Mesenteric fat pad (tissue), 1 donor: ENCODE measurements around the gene TNRC18. TPM values are rescaled to one million over a fixed set of nuclear protein-coding genes. Genes with fewer than 3 reads are reported as not detected.
"Not testable (repeated sequence)": the region's sequence is repeated elsewhere in the genome, so short reads cannot be mapped to it uniquely, and the experiment has no call there.

ENCODE experiments used
- DNase-seq: peaks from one replicate; pipeline ENCODE4 v3.0.0-alpha.2; 2020; ENCODE audit warnings: low spot score
- long read RNA-seq: library from polyadenylated mRNA; unstranded; transcript quantifications from one replicate; pipeline ENCODE4 v2.0.0, GENCODE V29; 2020
- total RNA-seq: library from RNA; stranded (reverse); fragmentation: NEBNext Ultra II Directional; extraction: Animal tissue kit (Norgen Biotek cat#: 25700); gene quantifications from one replicate; pipeline ENCODE4 v1.2.1, GENCODE V29; 2021
- donor health status: DM: yes; HTN: yes; CAD: no.

TNRC18 gene, protein sequence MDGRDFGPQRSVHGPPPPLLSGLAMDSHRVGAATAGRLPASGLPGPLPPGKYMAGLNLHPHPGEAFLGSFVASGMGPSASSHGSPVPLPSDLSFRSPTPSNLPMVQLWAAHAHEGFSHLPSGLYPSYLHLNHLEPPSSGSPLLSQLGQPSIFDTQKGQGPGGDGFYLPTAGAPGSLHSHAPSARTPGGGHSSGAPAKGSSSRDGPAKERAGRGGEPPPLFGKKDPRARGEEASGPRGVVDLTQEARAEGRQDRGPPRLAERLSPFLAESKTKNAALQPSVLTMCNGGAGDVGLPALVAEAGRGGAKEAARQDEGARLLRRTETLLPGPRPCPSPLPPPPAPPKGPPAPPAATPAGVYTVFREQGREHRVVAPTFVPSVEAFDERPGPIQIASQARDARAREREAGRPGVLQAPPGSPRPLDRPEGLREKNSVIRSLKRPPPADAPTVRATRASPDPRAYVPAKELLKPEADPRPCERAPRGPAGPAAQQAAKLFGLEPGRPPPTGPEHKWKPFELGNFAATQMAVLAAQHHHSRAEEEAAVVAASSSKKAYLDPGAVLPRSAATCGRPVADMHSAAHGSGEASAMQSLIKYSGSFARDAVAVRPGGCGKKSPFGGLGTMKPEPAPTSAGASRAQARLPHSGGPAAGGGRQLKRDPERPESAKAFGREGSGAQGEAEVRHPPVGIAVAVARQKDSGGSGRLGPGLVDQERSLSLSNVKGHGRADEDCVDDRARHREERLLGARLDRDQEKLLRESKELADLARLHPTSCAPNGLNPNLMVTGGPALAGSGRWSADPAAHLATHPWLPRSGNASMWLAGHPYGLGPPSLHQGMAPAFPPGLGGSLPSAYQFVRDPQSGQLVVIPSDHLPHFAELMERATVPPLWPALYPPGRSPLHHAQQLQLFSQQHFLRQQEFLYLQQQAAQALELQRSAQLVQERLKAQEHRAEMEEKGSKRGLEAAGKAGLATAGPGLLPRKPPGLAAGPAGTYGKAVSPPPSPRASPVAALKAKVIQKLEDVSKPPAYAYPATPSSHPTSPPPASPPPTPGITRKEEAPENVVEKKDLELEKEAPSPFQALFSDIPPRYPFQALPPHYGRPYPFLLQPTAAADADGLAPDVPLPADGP (N-terminal part only)
- total RNA-seq = 69.4 TPM
- long read RNA-seq, partial matches to known transcripts = 2 of 16 reads
- long read RNA-seq, other reads (novel, unspliced or antisense) = 14 of 16 reads

DNA sequence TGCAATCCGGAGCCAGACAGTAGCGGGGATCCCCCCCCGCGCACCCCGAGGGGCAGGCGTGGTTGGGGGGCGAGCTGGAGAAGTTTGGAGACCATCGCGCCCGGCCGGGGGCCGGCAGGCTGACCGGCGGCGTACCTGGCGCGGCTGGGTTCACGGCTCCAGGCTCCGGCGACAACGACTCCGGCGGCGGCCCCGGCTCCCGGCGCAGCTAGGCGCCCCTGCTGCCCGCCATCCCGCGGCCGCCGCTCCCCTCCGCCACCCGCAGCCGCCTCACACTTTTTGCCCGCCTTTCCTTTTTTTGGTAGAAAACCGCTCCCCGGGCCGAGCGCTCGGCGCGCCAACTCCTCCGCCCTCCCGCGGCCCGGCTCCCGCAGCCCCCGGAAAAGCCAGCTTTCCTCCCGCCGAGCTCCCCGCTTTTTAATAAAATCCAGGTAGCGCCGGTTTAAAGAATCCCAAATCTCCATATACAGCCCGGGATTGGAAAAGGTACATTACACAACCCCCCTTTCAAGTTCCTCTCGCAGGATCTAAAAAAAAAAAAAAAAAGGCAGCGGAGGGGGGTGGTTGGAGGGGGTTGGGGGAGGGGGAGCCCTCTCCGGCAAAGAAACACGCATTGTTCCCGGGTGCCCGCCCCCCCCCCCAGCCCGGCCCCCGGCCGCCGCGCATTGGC, at the start of gene TNRC18:
TNRC18 (minus strand) TSS at position 529 of the 670 bp plus-strand sequence. CDS start 2,588 bp downstream, outside the sequence.
- DNase-seq = no peak

GRCh38 chr7:5472432-5473315, 49.0 kb upstream of the TNRC18 start:
- DNase-seq = no peak

- not testable (repeated sequence) for DNase-seq
Observed at GRCh38 chr7:5471623-5472022, 48.0 kb upstream of the TNRC18 start.

GRCh38 chr7:5470816-5471215, 47.2 kb upstream of the TNRC18 start:
- DNase-seq = no peak

DNA sequence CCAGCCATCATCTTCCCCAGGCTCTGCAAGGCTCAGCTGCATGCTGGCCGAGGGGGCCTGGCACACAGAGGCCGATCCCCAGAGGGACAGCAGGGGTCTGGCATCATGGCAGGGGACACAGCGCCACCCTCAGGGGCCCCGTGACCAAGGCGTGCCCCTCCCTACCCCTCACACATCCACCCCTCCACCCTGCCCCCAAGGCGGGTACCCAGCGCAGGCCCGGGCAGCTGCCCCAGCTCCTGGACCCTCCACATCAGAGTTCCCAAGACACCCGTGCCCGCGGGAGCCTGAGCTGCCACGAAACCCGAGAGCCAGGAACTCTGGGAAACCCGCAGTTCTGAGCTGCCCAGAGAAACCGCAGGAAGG, 46.5 kb upstream of the TNRC18 start:
- no peak for DNase-seq

- DNase-seq = no peak
Observed at GRCh38 chr7:5469375-5470166, 45.9 kb upstream of the TNRC18 start.

DNA sequence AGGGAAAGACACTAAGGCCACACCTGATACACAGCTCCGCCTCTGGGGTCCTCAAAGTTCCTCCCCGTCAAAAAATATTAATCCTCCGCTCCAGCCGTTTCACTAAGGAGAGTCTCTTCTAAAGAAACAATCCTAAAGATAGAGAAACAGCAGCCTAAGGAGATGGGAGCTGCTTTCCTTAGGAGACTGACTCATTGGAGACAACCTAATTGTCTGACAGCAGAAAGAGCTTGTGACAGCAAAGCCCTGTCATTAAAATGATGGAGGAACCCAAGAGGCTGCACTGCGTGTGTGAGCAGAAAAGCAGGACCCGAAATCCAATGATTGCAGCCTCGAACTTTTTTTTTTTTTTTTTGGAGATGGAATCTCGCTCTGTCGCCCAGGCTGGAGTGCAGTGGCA, 44.0 kb upstream of the TNRC18 start:
- DNase-seq = no peak

GRCh38 chr7:5466551-5466950, 42.9 kb upstream of the TNRC18 start:
- no peak for DNase-seq

DNA sequence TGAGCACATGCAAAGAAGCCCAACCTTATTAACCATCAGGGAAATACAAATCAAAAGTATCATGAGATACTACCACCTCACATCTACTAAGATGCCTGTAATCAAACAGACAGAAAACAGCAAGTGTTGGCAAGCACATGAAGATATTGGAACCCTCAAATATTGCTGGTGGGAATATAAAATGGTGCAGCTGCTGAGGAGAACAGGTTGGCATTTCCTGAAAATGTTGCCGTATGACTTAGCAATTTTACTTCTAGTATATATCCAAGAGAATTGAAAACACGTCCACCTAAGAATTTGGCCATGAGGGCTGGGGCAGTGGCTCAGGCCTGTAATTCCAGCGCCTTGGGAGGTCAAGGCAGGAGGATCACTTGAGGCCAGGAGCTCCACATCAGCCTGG, 39.4 kb upstream of the TNRC18 start:
- no peak for DNase-seq

DNA sequence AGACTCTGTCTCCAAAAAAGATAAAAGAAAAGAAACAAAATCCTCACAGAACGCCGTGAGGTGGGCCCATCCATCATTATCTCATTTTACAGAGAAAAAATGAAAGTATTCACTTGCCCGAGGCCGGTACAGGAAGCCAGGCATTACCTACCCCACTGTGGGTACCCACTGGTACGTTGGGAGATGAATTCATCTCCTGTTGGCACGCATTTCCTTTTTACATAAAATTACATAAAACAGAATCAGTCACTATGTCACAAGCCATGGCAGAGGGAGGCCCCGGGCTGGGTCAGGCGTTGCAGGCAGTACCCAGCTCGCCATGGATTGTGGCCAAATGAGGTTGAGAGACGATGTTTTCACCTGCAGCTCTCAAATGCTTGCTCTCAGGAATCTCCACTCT, 38.6 kb upstream of the TNRC18 start:
- DNase-seq = no peak

GRCh38 chr7:5458921-5459480, 35.4 kb upstream of the TNRC18 start:
- DNase-seq = no peak

- no peak for DNase-seq
Observed at GRCh38 chr7:5457245-5457735, 33.7 kb upstream of the TNRC18 start.

- DNase-seq = no peak
Observed at GRCh38 chr7:5456409-5456808, 32.8 kb upstream of the TNRC18 start.

GRCh38 chr7:5455581-5456219, 32.1 kb upstream of the TNRC18 start:
- no peak for DNase-seq

GRCh38 chr7:5455175-5455574, 31.5 kb upstream of the TNRC18 start:
- no peak for DNase-seq

DNA sequence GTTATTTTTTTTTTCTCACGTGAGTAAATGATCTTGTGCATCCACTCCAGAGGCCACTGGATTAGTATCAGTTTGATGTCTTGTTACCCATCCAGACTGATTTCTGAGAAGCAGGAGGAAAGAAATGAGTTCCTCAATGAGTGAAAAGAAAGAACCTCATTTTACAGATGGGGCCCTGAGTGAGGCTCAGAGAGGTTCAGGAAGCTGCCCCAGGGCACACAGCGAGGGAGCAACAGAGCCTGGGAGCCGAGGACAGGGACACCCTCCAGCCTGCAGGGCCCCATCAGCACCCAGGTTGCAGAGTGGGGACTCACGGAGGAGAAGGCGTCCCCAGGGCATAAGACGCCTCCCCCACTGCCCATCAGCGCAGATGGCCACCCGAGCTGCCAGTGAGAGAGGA, 30.9 kb upstream of the TNRC18 start:
- DNase-seq = no peak

DNA sequence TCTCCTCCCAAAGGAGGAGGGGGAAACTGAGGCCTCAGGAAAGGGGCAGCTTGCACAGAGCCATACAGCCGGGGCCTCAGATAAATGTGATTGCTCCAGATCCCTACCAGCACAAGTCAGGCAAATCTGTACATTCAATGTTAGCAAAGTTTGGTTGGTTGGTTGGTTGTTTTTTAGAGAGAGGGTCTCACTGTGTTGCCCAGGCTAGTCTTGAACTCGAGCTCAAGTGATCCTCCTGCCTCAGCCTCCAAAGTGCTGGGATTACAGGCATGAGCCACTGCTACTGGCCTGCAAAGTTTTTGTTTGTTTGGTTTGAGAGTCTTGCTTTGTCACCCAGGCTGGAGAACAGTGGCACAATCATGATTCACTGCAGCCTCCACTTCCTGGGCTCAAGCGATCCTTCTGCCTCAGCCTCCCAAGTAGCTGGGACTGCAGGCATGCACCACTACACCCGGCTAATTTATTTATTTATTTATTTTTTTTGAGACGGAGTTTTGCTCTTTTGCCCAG, 30.0 kb upstream of the TNRC18 start:
- no peak for DNase-seq

DNA sequence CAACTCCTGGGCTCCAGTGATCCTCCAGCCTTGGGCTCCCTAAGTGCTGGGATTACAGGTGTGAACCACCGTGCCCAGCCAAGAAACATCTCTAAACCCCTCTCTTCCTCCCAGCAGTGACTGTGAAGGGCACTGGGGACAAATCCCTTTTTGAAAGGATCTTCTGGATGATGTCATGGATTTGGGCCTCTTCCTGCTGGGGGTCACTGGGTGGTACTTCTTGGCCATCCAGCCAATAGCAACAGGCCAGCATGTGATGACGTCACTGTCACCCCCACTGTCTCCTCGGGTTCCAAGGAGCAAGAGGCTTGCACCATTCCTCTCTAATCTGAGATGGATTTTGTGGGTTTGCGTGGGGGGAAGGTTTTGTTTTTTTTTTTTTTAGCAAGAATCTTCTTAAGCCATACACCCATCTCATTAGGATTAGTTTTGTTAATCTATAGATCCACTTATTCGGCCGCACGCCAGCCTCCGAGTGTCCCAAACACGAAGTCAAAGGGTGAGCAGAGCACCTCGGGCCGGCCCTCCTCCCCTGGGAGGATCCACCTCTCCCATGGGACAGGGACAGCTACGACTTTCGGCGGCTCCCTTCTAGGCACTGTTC, 29.4 kb upstream of the TNRC18 start:
- no peak for DNase-seq
